WERI-Rb-1 (cell line): ENCODE measurements around the gene HOXA6.

Experiments used
- DNase-seq: peaks from one replicate; pipeline ENCODE4 v3.0.0-alpha.2; 2020
- H3K27ac ChIP-seq: fragments of 250-450 bp; sonication (Bioruptor Pico); 2 replicates; pipeline ENCODE4 v1.5.1; 2020; ENCODE audit warnings: mild to moderate bottlenecking, moderate library complexity
- H3K27me3 ChIP-seq: fragments of 250-450 bp; sonication (Bioruptor Pico); 2 replicates; pipeline ENCODE4 v1.5.1; 2021; ENCODE audit warnings: mild to moderate bottlenecking, low read depth, moderate library complexity; ENCODE audit not compliant: insufficient read depth, severe bottlenecking
- H3K36me3 ChIP-seq: fragments of 250-450 bp; sonication (Bioruptor Pico); 2 replicates; pipeline ENCODE4 v1.5.1; 2020; ENCODE audit warnings: mild to moderate bottlenecking, moderate library complexity
- H3K4me3 ChIP-seq: 2 replicates; pipeline ENCODE4 v1.5.1; 2011; ENCODE audit warnings: low read depth, mild to moderate bottlenecking, control low read depth, low read length
- H3K9me3 ChIP-seq: fragments of 250-450 bp; sonication (Bioruptor Pico); 2 replicates; pipeline ENCODE4 v1.5.1; 2021; ENCODE audit warnings: mild to moderate bottlenecking, moderate library complexity; ENCODE audit not compliant: severe bottlenecking
- TF ChIP-seq, protein P1 (sequence below): IDR thresholded peaks from 2 replicates; pipeline ENCODE4 v1.5.1; 2011; ENCODE audit warnings: low read depth, mild to moderate bottlenecking, control low read depth, inconsistent platforms, low read length

HOXA6 gene

DNA sequence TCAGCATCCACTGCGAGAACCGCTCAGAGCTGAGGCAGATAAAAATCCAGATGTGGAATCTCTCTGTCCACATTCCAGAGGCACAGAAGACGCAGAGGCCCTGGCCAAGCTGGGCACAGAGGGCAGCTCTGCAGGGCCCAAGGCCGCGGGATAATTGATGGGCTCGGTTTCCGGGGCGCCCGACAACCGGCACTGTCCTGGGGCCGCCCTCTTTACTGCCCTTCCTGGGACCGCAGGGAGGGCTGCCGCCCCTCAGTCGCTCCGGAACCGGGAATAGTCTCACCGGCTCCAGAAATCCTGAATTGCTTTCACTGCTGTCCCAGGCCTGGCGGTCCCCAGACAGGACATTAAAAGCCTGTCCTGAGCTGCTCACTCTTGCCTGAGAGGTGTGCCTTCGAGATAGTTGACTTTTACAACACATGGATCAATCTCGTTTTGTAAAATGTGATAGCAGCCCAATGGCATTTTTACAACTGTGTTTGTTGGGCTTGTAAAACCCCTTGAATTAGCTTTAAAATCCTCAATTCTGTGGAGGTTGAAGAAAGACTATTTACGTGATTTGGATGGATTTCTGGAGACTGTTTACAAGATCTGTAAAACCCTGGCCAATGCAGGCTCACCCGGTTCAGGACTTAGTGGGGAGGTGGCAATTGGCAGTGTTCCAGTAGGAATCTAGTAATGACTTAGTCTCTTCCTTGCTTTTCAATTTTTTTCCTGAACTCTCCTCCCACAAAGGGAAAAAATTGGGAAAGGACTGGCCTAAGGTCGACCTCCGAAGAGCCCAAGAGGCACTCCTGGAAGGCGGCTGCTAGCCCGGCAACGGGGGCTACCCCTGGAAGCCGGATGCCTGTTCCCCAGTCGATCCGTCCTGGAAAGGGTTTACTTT, 1.4 kb upstream of the HOXA6 start:
- peak; percentile 5 for DNase-seq
- Histone ChIP-seq H3K9me3 (no peaks in the 10 kb centered on the region), H3K27me3 (peaks cover 57% of the 10 kb centered on the region), H3K4me3 (0 out of 2 replicates have a peak overlapping the region, but pooled peaks have one; percentile 56), H3K27ac (no peak overlapping the region), H3K36me3 (no peaks in the 10 kb centered on the region)
- TF ChIP-seq, protein P1, sequence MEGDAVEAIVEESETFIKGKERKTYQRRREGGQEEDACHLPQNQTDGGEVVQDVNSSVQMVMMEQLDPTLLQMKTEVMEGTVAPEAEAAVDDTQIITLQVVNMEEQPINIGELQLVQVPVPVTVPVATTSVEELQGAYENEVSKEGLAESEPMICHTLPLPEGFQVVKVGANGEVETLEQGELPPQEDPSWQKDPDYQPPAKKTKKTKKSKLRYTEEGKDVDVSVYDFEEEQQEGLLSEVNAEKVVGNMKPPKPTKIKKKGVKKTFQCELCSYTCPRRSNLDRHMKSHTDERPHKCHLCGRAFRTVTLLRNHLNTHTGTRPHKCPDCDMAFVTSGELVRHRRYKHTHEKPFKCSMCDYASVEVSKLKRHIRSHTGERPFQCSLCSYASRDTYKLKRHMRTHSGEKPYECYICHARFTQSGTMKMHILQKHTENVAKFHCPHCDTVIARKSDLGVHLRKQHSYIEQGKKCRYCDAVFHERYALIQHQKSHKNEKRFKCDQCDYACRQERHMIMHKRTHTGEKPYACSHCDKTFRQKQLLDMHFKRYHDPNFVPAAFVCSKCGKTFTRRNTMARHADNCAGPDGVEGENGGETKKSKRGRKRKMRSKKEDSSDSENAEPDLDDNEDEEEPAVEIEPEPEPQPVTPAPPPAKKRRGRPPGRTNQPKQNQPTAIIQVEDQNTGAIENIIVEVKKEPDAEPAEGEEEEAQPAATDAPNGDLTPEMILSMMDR, result no peak

DNA sequence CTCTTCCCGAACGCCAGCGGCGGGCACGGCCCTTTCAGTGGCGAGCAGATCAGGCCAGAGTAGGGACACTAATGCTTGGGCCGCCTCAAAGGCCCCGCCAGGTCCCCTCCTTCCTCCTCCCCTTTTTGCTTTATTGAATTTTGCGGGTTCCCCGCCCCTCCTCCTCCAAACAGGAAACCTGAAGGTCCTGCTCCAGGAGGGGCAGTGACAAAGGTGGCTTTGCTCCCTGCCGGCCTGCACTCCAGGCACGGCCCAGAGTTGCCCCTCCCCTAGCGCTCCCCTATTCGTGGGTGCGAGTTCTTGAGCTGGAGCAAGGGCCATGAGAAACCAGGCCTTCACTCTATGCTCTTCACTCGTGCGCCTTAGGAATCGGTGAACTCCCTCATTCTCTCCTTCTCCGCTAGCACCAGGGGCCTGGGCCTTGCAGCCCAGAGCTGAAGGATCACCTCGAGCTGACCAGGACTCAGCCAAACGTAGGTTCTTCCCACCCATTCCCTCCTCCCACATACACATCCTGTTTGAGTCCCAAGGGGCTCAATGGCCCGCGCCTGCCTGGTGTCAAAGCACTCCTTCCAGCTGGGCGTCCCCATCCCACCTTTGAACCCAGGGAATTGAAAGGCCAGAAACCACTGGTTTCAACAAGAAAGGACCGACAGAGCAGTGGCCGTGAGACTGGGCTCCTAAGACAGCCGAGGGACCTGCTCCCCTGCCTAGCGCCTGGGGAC, 619 bp upstream of the HOXA6 start:
- TF ChIP-seq, protein P1, result no peak
- H3K36me3 ChIP-seq, result no peaks in the 10 kb centered on the region
- no peak for DNase-seq
- H3K27me3 ChIP-seq, result peaks cover 59% of the 10 kb centered on the region
- no peak overlapping the region for H3K27ac ChIP-seq
- no peak overlapping the region for H3K4me3 ChIP-seq
- no peaks in the 10 kb centered on the region for H3K9me3 ChIP-seq

DNA sequence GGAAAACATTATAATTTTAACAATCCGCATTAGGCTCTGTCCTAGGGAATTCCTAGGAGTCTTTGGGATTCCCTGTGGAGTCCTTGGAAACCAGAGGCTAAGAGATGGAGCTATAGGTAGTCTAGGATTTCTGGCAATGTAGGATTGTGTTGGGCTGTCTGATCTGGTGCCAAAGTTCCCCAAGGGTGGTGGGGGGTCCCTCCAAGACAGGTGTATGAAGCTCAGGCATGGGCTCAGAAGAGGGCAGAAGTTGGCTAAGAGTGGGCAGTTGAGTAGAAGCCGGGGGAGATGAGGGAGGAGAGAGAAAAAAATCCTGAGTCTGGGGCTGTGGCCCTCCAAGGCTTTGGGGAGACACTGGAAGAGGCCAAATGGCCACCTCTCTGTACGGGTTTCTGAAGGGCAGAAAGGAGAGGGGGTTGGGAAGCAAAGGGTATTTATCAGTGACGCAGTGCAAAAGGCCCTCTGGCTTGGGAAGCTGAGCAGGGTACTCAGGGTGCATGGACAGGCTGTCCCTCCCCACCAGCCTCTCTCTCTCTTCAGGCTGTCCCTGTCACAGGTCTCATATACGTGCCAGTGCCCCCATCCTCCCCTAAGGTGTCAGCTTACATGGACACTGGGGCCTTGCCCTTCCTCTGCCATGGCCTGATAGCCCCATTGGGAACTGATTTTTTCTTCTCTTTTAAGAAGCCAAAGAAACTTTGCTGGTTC, 929 bp downstream of the HOXA6 start:
- TF ChIP-seq, protein P1, result no peak
- H3K4me3 ChIP-seq, result no peak overlapping the region
- peaks cover 58% of the 10 kb centered on the region for H3K27me3 ChIP-seq
- H3K27ac ChIP-seq, result no peak overlapping the region
- H3K9me3 ChIP-seq, result no peaks in the 10 kb centered on the region
- H3K36me3 ChIP-seq, result no peaks in the 10 kb centered on the region
- DNase-seq, result no peak

DNA sequence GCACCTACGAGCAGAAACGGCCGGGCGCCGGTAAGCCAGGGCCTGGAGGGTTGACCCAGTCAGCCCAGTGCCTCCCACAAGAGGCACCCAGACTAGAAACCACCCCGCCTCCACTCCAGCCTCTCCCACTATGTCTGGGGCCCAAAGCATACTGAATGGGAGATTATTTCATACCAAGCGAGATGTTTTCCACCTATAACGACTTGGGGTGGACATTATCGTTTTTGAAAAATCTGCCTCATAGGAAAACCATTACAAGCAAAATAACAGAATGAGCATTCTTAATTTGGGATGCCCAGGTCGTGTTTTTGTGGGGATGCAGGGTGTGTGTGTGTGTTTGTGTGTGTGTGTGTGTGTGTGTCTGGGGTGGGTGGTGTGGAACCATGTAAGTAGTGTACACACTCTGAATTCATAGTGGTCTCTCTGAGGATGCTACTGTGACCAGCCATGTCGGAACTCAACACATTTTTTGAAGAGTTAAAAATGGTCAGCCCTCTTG, 1.6 kb downstream of the HOXA6 start:
- H3K9me3 ChIP-seq, result no peaks in the 10 kb centered on the region
- no peak for DNase-seq
- no peak overlapping the region for H3K4me3 ChIP-seq
- H3K27me3 ChIP-seq, result peaks cover 51% of the 10 kb centered on the region
- TF ChIP-seq, protein P1, result no peak
- no peak overlapping the region for H3K27ac ChIP-seq
- no peaks in the 10 kb centered on the region for H3K36me3 ChIP-seq

DNA sequence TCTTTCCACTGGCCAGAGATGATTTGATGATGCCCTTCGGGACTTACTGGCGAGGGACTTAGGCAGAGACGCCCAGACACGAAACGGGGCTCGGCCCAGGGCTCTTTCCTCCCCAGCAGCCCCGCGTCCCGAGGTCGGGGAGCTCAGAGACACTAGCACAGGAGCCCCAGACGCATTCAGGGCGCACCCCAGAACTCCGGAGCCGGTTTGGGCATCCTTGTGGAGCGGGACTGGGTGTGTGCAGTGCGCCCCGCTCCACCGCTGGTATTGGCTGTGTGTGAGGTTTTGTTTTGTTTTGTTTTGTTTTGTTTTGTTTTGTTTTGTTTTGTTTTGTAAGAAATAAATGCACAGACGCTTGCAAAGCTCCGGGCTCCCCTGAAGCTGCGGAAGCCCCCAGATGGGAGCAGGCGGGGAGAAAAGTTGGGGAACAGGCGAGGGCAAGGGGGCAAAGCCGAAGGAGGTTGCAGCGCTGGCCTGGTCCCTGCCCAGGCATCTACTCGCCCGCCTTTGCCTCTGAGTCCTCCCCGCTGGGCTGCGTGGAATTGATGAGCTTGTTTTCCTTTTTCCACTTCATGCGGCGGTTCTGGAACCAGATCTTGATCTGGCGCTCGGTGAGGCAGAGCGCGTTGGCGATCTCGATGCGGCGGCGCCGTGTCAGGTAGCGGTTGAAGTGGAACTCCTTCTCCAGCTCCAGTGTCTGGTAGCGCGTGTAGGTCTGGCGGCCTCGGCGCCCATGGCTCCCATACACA, 2.2 kb downstream of the HOXA6 start:
- no peak overlapping the region for H3K4me3 ChIP-seq
- DNase-seq, result no peak
- H3K27me3 ChIP-seq, result peaks cover 48% of the 10 kb centered on the region
- H3K9me3 ChIP-seq, result no peaks in the 10 kb centered on the region
- no peak overlapping the region for H3K27ac ChIP-seq
- TF ChIP-seq, protein P1, result no peak
- H3K36me3 ChIP-seq, result no peaks in the 10 kb centered on the region
